GM12891 (cell line): ENCODE results near the gene THSD8.
"Not testable (repeated sequence)": the region's sequence is repeated elsewhere in the genome, so short reads cannot be mapped to it uniquely, and the experiment has no call there.

Experiments used
- DNase-seq: peaks from one replicate; pipeline ENCODE4 v3.0.0; 2011; ENCODE audit warnings: low spot score; ENCODE audit not compliant: insufficient read length
- FAIRE-seq: peaks from 2 replicates; lab custom pipeline; 2011; peaks lifted over from hg19 to GRCh38; lab: Jason Lieb, UNC
- PAX5 ChIP-seq: IDR thresholded peaks from 2 replicates; pipeline ENCODE4 v1.6.1; 2011; ENCODE audit warnings: low read length, moderate library complexity, mild to moderate bottlenecking; ENCODE audit not compliant: insufficient read depth, severe bottlenecking
- POLR2A ChIP-seq: IDR thresholded peaks from 2 replicates; pipeline ENCODE4 v1.6.1; 2011; ENCODE audit warnings: low read depth, low read length, control low read depth
- POLR2AphosphoS5 ChIP-seq: IDR thresholded peaks from 2 replicates; pipeline ENCODE4 v1.6.1; 2011; ENCODE audit warnings: low read depth, low read length, control low read depth
- POU2F2 ChIP-seq: IDR thresholded peaks from 2 replicates; pipeline ENCODE4 v1.6.1; 2011; ENCODE audit warnings: low read depth, mild to moderate bottlenecking, control low read depth, low read length, moderate library complexity
- SPI1 ChIP-seq: IDR thresholded peaks from 2 replicates; pipeline ENCODE4 v1.6.1; 2011; ENCODE audit warnings: low read depth, low read length, control low read depth
- TAF1 ChIP-seq: IDR thresholded peaks from 2 replicates; pipeline ENCODE4 v1.6.1; 2011; ENCODE audit warnings: low read depth, low read length, control low read depth

The THSD8 gene

GRCh38 chr19:12838182-12838885 is 36.5 kb downstream of the THSD8 start, which contains the start of gene MAST1:
Gene MAST1 (plus strand): TSS chr19:12838515. CDS start chr19:12838573, 58 bp downstream.
- FAIRE-seq (peak; percentile 60), DNase-seq (peak; percentile 89)
- TF ChIP-seq POLR2AphosphoS5 (no peak), POLR2A (no peak), PAX5 (no peak)

- peak; percentile 72 for FAIRE-seq
- TF ChIP-seq POLR2AphosphoS5: no peak
- no peak for TF ChIP-seq POU2F2
- no peak for TF ChIP-seq PAX5
- TF ChIP-seq POLR2A: no peak
- no peak for TF ChIP-seq TAF1
- DNase-seq: no peak
These were observed 37.3 kb downstream of the THSD8 start for GRCh38 chr19:12838886-12839756.

GRCh38 chr19:12840091-12841079 is 38.5 kb downstream of the THSD8 start:
- FAIRE-seq (peak; percentile 5), DNase-seq (no peak)
- no peak for TF ChIP-seq POLR2AphosphoS5
- no peak for TF ChIP-seq POU2F2
- no peak for TF ChIP-seq PAX5
- no peak for TF ChIP-seq TAF1
- TF ChIP-seq SPI1: no peak
- TF ChIP-seq POLR2A: no peak

DNA sequence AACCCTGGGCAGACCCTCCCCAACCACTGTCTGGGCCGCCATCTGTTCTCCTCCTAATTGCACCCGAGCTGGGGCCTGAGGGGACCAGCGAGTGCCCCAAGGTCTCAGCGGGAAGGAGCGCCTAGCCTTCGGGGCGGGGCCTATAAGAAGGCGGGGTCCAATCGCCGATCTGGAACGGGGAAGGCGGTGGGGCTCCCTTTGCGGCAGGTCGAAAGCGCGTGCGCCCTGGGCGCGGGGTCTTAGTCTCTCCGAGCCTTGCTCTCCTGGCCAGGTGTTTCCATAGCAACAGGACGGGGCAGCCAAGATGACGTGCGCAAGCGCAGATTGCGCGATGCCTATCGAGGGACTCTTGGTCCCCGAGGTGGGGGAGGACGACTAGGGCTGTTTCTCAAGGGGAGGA is 39.2 kb downstream of the THSD8 start:
- TF ChIP-seq POLR2AphosphoS5 (no peak), SPI1 (no peak), PAX5 (no peak), POLR2A (no peak), TAF1 (no peak), POU2F2 (no peak)
- FAIRE-seq (no peak), DNase-seq (no peak)

- FAIRE-seq (no peak), DNase-seq (no peak)
- no peak for TF ChIP-seq SPI1
- TF ChIP-seq POLR2A: no peak
- no peak for TF ChIP-seq PAX5
- no peak for TF ChIP-seq POU2F2
- TF ChIP-seq POLR2AphosphoS5: no peak
- TF ChIP-seq TAF1: no peak
These were observed 40.6 kb downstream of the THSD8 start for GRCh38 chr19:12842511-12842910.

- FAIRE-seq (no peak), DNase-seq (no peak)
- TF ChIP-seq PAX5 (no peak), POU2F2 (no peak), POLR2AphosphoS5 (no peak), SPI1 (no peak), POLR2A (no peak), TAF1 (no peak)
These were observed 41.5 kb downstream of the THSD8 start for GRCh38 chr19:12843328-12843727.

DNA sequence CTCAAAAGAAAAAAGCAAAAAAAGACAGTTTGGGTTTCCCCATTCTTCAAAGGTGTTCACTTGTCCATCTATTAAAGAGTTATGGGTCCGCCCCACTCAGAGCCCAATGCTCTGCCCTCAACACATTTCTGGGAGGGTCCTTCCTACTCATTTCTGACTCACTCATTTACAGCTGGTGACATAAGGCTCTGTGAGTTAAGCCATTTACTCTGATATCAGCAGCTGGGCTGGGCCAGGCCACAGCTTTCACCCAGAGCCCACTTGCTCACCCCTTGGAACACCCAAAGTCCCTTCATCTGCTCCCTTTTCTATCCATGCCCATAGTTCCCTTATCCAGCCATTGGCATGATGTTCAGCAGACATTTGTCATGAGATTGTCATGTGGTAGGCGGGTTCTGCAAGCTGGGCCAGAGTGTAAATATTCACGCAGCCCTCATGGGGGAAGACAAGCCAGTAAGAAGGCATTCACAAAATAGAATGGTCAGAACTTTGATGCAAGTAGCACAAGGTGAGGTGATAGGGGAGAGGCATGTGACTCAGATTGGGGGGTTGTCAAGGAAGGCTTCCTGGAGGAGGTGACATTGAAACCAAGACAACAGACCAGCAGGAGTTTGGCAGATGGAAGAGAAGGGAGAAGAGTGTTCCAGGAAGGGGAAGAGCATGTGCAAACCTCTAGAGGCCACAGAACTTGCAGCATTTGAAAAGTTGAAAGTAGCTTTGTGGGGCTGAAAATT is 42.3 kb downstream of the THSD8 start:
- DNase-seq (no peak), FAIRE-seq (no peak)
- TF ChIP-seq PAX5 (no peak), TAF1 (no peak), POU2F2 (no peak), SPI1 (no peak), POLR2A (no peak), POLR2AphosphoS5 (no peak)

DNA sequence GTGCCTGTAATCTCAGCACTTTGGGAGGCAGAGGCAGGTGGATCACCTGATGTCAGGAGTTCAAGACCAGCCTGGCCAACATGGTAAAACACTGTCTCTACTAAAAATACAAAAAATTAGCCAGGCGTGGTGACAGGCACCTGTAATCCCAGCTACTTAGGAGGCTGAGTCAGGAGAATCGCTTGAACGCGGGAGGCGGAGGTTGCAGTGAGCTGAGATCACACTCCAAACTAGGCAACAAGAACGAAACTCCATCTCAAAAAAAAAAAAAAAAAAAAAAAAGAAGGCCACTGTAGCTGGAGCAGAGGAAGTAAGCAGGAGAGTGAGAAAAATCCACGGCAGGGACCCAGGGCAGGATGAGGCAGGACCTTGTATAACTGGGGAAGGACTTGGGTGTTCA is 44.7 kb downstream of the THSD8 start:
- FAIRE-seq, DNase-seq: not testable (repeated sequence)
